Central memory CD4-positive, alpha-beta T cell (primary cell): ENCODE data around the gene VAV3.
"Not testable (repeated sequence)": the region's sequence is repeated elsewhere in the genome, so short reads cannot be mapped to it uniquely, and the experiment has no call there.

Source experiments
- DNase-seq: peaks from one replicate; pipeline ENCODE4 v3.0.0; 2022

The VAV3 gene

DNA sequence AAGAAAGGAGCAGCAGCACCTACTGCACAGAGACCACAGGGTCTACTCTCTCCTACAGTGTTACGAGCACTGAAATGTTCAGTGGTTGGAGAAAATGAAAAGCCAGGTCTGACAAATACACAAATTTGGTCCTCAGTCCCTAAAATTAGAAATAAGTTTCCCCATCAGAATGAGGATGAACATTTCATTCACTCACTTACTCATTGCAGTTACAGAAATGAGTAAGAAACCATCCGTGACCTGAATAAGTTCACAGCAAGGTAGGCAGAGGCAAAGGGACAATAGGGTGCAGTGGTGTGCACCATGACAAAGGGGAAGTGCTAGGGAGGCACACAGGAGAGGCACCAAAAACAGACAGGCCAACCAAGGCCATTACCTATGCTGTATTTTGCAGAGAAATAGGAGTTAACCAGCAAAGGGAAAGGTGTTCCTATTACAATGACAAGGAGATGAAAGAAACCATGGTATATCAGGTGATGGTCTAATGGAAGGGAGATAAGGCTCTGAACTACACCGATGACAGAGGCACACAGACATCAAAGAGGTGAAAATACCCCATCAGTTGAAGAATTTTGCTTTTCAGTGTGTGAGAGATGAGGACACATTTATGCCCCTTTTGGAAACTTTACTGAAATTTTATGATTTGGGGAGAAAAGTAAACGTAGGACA lies 29.4 kb downstream of the VAV3 start:
- no peak for DNase-seq

DNA sequence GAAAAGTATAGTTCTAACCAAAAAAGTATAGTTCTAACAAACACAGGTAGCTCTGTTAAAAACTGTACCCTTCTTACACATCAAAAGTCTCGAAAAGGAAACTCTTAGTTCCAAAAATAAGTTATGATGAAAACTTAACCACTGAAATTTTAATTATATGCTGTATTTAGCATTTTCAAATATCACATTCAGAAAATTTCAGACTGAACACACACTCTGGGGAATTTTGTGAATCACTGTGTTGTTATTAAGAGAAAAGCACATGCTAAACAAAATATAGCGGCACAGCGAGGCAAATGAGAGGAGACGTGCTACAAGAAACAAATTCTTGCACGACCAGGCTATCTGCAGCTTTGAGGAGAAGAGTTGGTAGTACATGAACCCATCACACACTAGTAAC lies 30.4 kb downstream of the VAV3 start:
- no peak for DNase-seq

DNA sequence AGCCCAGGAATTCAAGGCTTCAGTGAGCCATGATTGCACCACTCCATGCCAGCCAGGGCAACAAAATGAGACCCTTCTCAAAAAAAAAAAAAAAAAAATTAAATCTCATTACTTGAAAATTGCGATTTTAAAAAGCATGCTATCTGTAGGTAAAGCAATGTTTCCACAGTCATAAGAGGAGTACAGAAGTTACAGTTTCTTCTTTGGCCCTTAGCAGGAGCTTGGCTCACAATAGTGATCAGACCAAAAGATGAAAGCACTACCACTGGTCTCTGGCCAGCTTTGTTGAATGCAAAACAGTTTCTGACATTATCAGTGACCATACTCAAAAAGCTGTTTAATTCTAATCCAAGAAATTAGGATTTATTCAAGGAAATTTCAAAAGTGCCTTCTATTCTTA lies 31.2 kb downstream of the VAV3 start:
- DNase-seq = no peak

DNA sequence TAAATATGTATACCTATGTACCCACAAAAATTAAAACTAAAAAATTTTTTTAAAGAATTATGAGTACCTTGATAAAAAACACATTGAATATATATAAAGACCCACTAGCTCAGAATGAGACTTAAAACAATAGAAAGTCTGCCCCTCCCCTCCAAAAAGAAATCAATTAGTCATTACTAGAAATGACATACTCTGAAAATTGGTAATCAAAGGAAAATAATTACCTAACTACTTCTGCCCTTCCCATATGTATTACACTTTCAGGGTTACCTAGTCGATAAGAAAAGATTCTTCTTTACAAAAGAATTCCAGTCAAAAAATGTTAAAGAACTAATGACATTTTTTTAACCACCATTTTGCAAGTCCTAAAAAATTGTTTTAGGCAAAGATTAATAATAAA lies 34.7 kb downstream of the VAV3 start:
- no peak for DNase-seq

DNA sequence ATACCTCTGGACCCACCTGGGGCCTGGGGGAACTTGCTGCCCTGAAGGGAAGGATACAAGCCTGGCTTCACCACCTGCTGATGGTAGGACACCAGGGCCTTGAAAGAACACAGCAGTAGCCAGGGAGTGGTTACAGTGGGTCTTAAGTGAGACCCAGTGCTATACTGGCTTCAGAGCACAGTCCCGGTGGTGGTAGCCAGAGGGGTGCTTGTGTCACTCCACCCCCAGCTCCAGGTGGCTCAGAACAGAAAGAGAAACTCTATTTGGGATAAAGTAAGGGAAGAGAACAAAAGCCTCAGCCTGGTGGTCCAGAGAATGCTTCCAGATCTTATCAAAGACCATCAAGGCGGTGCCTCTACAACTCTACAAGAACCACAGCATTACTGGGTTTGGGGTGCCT lies 37.2 kb downstream of the VAV3 start:
- DNase-seq = no peak

DNA sequence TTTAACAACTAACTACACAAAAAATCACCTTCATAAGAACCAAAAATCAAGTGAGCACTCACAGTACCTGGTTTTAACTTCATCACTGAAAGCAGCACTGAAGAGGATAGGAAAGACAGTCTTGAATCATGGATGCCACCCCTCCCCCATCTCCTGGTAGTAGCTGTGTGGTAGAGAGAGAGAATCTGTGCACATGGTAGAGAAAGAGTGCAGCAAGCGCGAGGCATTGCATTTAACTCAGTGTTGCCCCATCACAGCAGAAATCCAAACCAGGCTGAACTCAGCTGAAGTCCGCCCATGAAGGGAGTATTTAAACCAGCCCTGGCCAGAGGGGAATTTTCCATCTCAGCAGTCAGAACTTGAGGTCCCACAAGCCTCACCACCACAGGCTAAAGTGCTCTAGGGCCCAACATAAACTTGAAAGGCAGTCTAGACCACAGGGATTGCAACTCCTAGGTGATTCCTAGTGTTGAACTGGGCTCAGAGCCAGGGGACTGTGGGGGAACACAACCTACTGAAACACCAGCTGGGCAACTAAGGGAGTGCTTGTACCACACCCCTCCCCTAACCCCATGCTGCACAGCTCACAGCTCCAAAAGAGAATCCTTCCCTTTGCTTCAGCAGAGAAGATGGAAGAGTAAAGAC lies 38.4 kb downstream of the VAV3 start:
- DNase-seq = no peak

DNA sequence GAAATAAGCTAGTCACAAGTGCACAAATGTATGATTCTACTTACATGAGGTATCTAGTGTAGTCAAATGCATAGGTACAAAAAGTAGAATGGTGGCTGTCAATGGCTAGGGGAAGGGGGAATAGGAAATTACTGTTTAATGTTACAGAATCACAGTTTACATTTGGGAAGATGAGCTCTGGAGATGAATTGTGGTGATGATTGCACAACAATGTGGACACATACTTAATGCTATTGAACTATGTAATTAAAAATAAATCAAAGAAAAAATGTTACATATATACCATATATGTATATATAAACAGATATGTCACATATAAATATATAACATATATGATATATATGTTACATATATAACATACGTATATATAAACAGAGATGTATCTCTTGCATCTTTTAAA lies 39.4 kb downstream of the VAV3 start:
- no peak for DNase-seq

DNA sequence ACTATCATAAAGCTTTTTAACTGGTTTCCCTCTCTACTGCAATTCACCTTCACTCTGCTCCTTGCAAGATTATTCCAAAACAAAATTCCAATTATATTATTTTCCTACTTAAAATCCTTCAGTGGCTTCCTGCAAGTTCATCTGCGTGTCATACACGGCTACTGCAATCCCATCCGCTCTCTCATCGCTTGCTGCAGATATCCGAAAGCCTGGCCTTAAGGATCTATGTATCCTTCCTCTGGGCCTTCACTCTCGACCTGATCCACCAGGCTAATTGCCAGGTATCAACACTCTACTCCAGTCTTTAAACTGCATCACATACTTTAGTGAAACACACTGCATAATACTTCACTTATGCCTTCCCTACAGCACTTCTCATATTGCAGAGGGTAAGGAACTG lies 44.0 kb downstream of the VAV3 start:
- no peak for DNase-seq

DNA sequence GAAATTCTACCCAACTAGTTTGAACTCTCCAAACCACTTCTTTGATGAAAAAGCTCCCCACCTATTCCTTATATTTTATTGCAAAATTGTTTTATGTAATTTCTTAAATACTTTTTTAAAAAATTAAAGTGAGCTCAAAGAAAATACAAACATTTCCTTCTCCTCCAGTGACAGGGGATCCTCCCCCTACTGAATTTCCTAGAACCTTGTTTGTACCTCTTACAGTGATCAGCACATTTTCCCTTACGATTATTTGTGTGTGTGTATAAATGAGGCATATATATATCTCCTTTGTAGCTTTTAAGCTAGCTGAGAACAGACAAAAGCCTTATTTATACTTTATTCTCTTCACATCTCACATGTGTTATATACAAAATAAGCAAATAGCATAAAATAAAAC lies 44.4 kb downstream of the VAV3 start:
- no peak for DNase-seq

DNA sequence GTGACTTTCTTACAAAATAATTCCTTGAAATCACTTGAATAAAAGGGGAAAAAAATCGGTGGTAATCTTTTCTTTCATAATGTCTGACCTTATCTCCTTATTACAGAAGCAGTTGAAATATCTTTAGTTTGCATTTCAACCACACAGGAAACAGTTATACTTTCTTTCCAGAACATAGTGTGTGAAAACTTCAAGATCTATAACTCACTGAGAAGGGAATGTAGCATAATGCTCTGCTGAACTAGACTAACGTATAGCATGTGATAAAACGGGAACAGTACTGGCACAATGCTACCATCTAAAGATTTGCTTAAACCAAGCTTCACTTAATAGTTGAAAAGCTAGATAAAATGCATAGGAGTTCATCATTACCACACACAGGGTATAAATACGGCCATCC lies 45.0 kb downstream of the VAV3 start:
- no peak for DNase-seq

DNA sequence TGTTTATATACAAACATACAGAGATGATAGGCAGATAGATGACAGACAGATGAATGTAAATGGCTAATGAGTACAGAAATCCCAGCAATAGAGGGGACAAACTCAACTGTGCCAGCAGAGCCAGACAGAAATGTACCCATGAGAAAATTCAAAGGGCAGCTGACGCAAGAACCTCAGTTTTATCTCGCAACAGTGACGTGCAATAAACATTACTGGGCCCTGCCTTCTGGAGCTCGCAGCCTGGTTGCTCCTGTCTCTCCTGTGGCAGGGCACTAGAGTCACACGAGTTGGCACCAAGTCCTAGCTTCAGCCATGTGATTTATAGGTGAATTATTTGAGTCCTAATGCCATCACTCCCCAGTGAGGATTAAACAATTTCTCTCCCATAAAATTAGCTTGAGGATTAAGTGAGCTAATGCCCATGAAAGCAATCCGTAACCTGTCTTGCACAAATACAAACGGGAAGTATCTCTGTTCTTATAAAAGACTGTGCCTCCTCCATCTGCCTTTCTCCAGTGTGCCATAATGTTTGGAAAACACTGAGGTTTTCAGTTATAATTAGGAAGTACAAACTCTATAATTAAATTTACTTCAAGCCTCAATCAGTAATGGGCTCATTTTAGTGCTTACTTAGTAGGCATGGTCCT lies 50.7 kb downstream of the VAV3 start:
- DNase-seq = no peak

DNA sequence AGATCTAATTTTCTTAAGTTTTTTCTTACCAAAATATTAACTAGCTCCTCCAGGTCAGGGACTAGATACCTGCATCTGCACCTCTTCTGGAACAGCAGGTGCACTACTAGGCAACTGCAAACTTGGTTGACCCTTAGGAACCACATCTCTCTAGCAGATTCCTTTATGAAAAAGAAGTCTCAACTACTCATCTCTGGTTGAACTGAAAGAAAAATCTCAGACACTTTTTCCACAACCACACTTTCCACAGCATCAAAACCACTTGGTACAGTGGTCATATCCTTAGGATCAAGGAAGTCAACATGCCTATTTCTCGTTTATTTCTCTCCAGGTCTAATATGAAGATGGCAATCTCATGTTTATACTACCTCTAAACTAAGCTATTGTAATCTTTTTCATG lies 52.3 kb downstream of the VAV3 start:
- DNase-seq = no peak

DNA sequence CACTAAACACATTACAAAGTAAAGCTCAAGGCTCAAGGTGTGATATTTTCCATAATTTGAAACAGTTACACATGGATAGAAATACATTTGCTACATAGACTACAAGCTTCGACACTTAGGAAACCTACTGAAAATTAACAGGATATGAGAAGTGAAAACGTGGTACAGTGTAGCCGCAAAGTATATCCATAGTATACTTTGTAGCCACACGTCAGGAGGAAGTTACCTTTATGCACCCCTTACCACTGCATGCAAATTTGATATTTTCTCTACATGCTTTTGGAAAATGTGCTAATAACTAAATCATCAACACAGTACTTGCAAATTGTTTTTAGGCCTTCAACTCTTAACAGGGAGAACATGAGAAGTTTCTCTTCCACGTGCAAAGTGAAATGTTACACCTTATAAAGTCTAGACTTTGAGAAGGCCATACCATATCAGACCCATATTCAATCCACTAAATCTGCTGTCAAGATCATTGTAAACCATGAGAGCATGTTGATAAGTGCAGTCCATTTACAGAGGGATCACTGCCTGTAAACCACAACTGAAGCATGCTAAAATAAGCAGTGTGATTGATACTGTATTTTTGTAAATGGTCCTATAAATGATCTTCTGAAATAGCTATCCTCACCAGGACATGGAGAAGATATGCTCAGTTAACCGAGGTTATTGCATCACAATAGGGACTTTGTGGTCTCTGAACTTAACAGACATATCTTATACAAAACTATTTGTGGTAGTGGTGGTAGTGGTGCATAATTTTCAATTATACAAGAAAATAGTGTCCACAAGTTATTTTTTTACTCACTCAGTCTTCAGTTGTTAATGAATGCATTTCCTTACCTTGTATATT lies 64.7 kb downstream of the VAV3 start:
- DNase-seq = no peak

DNA sequence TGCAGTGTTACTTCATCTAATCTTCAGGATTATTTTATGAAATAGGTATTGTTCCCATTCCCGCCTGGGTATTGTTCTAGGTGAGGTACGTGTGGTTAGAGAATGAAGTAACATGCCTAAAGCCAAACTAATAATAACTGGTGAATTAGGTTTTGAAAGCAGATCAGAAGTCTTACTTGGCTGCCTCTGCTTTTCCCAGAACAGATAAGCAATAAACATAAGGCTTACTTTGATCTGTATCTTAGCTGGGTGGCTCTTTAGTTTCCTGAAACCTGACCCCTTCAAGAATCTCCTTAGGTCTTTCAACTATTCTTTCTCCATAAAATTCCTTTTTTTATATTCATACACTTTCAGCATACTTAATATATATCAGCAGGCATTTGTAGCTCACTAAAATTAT lies 65.3 kb downstream of the VAV3 start:
- no peak for DNase-seq

DNA sequence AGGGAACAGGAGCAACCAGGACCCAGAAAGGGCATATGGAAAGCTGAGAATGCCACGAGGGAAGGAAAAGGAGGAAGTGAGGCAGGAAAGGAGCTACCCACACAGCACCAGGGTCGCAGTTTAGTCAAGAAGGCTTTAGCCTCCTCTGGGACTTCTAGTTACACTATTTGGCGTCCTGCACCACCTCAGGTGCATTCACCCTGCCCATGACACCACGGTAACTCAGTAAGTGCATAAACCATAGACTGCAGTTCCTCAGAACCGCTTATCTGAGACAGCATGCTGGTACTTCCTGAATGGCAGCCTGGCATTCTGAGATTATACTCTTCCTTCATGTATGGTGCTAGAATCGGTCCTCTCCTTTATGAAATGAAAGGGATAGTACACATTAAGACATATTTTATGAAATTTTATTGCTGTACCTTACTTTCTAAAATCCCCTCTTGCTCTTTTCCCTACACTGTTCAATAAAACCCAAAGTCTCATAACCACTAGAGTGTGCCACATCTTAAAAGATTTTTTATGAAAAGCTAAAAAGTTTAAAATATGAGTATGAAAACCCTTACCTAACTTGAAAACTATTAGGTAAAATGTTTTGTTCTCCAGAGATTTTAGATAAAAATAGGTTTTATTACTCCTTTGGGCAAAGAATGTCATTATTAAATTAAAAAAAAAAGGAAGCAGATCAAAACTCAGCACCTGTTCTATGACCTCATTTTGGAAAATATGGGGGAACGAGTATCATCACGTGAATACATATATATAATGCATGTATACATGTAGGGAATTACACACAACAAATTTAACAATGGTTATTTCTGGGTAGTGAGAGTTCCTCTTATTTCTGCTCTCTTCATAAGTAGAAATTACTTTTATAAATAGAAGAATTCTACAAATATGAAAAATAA lies 67.3 kb downstream of the VAV3 start:
- no peak for DNase-seq

DNA sequence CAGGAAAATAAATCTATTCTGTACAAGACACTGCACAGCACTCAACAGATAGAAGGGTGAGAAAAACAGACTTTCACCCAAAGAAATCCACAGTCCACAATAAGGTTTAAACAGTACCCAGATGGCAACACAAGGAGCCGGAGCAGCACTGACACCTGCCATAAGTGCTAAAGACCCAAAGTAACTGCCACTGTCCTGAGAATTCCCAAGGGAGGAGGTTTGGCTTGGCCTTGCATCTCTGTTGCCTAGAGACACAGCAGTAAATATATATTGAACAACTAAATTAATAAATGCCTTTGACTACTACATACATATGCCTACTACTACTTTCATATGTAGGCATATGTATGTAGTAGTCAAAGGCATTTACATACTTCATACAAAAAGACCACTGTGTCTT lies 68.0 kb downstream of the VAV3 start:
- DNase-seq = no peak

DNA sequence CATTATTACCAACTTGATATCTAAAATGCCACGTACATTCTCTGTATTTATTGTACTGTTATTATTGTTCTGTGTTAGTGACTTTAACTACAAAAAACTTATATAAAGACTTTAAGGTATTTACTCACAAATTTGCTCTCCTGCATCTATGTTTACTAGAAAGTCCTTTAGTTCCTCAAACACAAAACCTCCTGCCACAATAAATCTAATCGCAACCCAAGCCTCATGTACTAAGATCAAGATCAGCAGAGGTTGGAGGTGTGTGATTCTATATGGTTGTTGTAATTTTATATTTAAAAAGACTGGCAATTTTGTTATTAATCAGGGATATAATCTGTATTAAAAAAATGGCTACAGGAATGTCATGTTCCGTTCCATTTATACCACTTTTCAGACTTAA lies 68.6 kb downstream of the VAV3 start:
- no peak for DNase-seq

DNA sequence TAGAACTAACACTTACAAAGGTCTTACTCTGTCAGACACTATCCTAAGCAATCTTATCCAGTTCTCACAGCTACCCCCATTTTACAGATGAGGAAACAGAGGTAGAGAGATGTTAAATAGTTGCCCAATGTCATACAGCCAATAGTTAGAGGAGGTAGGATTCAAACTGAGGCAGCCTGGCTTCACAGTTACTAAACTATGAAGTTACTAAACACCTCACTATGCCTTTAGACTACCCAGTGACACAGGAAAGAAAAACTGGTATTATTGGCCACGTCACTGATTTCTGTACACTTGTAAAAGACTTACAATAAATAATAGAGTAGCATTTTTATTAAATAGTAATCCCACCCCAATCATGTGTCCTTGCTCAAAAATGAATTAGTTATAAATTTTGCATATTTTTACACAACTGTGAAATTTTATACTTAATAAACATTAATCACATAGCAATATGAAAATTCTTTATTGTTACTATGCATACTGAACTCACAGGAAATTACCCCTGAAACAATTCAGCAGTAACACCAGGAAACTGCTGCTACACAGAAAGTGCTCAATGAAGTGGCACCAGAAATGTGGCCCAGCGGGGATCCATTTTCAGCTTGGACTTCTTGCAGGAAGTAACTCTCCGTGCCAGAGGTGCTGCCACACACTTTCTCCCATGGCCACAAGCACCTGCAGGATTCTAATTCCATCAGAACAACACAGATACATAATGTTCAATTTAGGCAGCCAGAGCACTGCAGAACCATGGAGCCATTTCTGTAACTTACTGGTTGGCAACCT lies 69.4 kb downstream of the VAV3 start:
- DNase-seq = no peak

DNA sequence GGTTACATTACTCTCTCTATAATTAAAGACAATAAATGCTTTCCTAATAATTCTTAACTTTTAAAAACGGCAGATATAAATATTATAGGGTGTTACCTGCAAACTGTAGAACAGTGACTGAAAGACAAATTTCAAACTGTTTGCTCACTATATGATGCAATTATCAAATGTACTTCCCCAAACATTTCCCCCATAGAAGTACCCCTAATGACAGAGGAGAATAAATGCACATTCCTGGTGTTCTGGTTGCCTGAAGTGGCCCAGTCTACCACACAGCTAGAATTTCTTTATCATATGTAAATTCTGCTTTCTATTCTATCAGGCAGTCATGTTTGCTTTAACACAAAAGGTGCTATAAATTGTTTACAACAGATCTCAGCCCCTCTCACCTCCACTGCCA lies 70.4 kb downstream of the VAV3 start:
- no peak for DNase-seq

DNA sequence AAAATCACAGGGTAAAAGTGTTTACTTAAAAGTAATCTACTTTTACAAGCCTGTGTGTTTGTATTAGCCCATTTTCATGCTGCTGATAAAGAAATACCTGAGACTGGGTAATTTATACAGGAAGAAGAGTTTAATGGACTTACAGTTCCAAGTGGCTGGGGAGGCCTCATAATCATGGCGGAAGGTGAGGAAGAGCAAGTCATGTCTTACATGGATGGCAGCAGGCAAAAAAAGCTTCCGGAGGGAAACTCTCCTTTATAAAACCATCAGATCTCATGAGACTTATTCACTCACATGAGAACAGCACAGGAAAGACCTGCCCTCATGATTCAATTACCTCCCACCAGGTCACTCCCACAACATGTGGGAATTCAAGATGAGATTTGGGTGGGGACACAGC lies 71.6 kb downstream of the VAV3 start:
- DNase-seq = not testable (repeated sequence)

DNA sequence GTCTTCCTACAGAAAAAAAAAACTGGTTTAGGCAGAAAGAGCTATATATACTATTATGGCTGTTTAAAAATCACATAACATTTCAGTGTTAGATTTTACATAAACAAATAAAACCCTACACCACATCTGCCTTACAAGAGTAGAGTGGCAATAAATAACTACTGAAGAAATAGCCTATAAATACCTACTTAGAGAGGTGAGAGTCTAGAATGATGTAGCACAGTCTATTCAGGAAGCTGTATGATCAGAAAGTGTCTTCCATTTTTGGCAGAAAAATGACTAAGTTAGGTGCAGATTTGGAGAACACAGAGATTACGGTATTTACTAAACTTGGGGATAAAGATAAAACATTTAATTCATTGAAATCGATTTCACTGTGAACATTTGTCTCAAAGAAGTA lies 75.5 kb downstream of the VAV3 start:
- no peak for DNase-seq

DNA sequence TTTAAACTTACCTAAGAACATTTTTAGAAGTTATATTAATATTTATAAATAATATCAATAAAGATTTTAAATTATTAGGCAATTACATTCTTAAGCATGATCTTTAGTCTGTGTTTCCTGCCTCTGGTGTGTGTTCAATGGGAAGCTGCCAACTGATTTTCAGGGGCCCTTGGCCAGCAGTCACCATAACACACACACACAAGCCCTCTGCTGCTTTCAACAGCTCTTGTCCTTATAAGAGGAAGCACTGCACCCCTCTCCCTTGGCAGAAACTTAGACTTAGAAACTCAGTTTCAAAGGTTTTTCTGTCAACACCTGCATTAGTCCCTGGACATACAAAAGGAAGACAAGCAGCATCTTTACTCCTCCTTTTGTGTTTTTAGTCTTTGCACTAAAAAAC lies 81.4 kb downstream of the VAV3 start:
- DNase-seq = no peak
